ENCODE data around the gene POP4. TPM values are rescaled to one million over a fixed set of nuclear protein-coding genes. Genes with fewer than 3 reads are reported as not detected.

The POP4 gene
- total and polyA plus RNA-seq, 2 of the 4 experiments (the other 2 are of a cell fraction): 65.1 to 87.2 TPM

DNA sequence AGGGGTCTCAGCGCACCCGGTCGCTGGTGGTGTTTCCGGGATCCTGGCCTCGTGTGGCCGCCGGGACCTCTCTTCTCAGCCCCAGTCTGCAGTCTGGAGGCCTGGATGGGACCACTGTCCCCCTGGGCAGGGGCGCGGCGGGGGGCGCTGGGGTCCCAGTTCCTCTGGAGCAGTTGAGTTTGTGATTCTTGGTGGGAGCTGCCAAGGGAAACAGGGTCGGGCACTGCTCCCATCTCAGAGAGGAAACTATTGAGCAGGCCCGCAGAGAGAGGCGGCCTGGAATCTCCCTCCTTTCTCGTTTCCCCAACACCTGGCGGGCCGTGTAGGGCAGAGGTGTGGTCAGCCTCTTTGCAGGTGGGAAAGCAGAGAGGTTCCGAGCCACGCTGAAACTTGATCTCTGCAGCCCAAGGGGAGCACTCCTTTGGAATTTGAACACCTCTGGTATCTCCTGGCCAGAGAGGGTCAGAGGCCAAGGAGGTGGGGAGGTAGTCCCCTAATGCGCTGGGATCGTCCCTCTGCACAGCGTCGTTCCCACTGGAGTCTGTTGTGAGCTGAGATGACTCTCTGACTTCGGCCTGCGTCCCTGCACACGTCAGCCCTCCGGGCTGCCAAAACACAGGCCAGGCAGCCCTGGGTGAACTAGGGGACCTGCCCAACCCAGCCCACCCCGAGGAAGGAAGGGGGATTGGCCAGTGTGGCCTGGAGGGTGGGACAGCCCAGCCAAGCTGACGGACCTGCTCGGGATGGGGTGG is 59.9 kb downstream of the POP4 start:
- Histone ChIP-seq H4K8ac (ENCODE audit: low read depth in 2 of 2, low read length in 2 of 2) (peak overlapping the region in 1 of 2 experiments; percentile 69; a peak in 1 of 4 replicates), H2BK20ac (ENCODE audit: low read depth, low read length) (no peak overlapping the region; the same call in 1 of the 2 replicates), H2BK5ac (ENCODE audit: low read depth, low read length, poor library complexity, severe bottlenecking) (peak overlapping the region; percentile 54), H3K36me3 (ENCODE audit: control insufficient read depth, insufficient read depth, low read length) (no peaks in the 10 kb centered on the region), H4K5ac (ENCODE audit: low read depth, low read length) (peak overlapping the region; percentile 65), H3K4me2 (ENCODE audit: low read depth, low read length) (peak overlapping the region; percentile 95), H3K4me3 (ENCODE audit: insufficient read depth, low read depth, low read length) (peak overlapping the region; percentile 90), H2BK120ac (ENCODE audit: low read depth, low read length) (peak overlapping the region; percentile 66), H2AK9ac (replicated peaks; ENCODE audit: low read depth, low read length, poor library complexity) (peak overlapping the region; percentile 95), H3K9ac (ENCODE audit: low read depth, low read length) (peak overlapping the region; percentile 66), H3K4me1 (ENCODE audit: control insufficient read depth, insufficient read depth, low read length) (peaks cover 25% of the 10 kb centered on the region), H3K79me1 (ENCODE audit: low read depth in 1 of 2, low read length in 2 of 2) (peaks cover 11 to 54% of the 10 kb centered on the region in 2 experiments; a peak in 3 of 4 replicates), H2AFZ (replicated peaks; ENCODE audit: low read length, poor library complexity) (peak overlapping the region; percentile 96), H3K27me3 (ENCODE audit: control insufficient read depth, insufficient read depth, low read length) (no peaks in the 10 kb centered on the region), H3K27ac (ENCODE audit: insufficient read depth, low read length) (peak overlapping the region; percentile 84), H3K18ac (ENCODE audit: low read depth, low read length) (peak overlapping the region; percentile 63), H3K14ac (replicated peaks; ENCODE audit: low read depth, low read length) (peak overlapping the region; percentile 82), H4K20me1 (ENCODE audit: insufficient read depth, low read length) (peaks cover 22% of the 10 kb centered on the region), H4K91ac (ENCODE audit: insufficient read depth, low read depth, low read length) (peak overlapping the region; percentile 55), H3K9me3 (ENCODE audit: control insufficient read depth, insufficient read depth, low read length) (no peaks in the 10 kb centered on the region), H3K9me1 (ENCODE audit: insufficient read depth, low read length) (peaks cover 12% of the 10 kb centered on the region), H2AK5ac (ENCODE audit: low read depth, low read length) (peak overlapping the region; percentile 22; the same call in 1 of the 2 replicates), H3K23ac (ENCODE audit: low read depth, low read length) (peak overlapping the region; percentile 84), H3K56ac (ENCODE audit: extremely low read depth, insufficient read depth, low read length) (no peak overlapping the region; the same call in 1 of the 2 replicates), H2BK15ac (ENCODE audit: low read depth, low read length) (no peak overlapping the region), H3K4ac (ENCODE audit: low read depth, low read length) (peak overlapping the region; percentile 84)
- peak; percentile 66 for DNase-seq
- ATAC-seq (ENCODE audit: low read depth): peak; percentile 21
- in situ Hi-C loops (cut with MboI; ENCODE audit: low sequenced_read_pairs) (no loop called here), intact Hi-C loops (cut with micrococcal nuclease) (loop anchor here (2.0 kb wide), 1 partner anchor 21 kb away; no protein-coding TSS in a partner anchor), dilution Hi-C loops (cut with HindIII; ENCODE audit: low sequenced_read_pairs, unreplicated experiment) (no loop called here)
- WGBS, 2 experiments (ENCODE audit: extremely low coverage in 2 of 2, insufficient read length in 1 of 2): 0% methylated on average over 10 of the region's 30 CpGs; no CpG with 5 or more reads in 1 of the 2 experiments
- CTCF ChIA-PET: interaction anchor here (0.7 to 1.3 kb wide), 4 partner anchors 23 to 60 kb away, joined by 3 read pairs; partner anchors contain the start of gene POP4
- BruUV-seq (replicated peaks): no TSS peak
- POLR2A ChIA-PET (ENCODE audit: unreplicated experiment): interaction anchor here (0.6 kb wide), 1 partner anchor 48 kb away, joined by 3 read pairs; no protein-coding TSS in a partner anchor
- TF ChIP-seq MAFK (IDR thresholded peaks at IDR 0.05; ENCODE audit: low read depth, low read length) (no peak), MAZ (IDR thresholded peaks at IDR 0.05; ENCODE audit: borderline replicate concordance, low read depth, low read length) (no peak), MXI1 (IDR thresholded peaks at IDR 0.05; ENCODE audit: borderline replicate concordance, low read depth, low read length) (peak; percentile 25; the same call in 1 of the 2 replicates), BHLHE40 (IDR thresholded peaks at IDR 0.05; ENCODE audit: low read depth, low read length) (no peak), POLR2A (IDR thresholded peaks at IDR 0.05; ENCODE audit: low read depth, low read length) (peak; percentile 32; the same call in 1 of the 2 replicates), USF2 (IDR thresholded peaks at IDR 0.05; ENCODE audit: low read depth, low read length) (no peak), SMC3 (IDR thresholded peaks at IDR 0.05; ENCODE audit: low read depth, low read length) (no peak), RCOR1 (IDR thresholded peaks at IDR 0.05; ENCODE audit: insufficient replicate concordance, low read length) (no peak), FOS (IDR thresholded peaks at IDR 0.05; ENCODE audit: low read depth, low read length) (no peak), RAD21 (IDR thresholded peaks at IDR 0.05; ENCODE audit: low read length) (no peak), CTCF (conservative IDR thresholded peaks at IDR 0.05; ENCODE audit: low read depth, low read length) (no peak), ELK1 (IDR thresholded peaks at IDR 0.05; ENCODE audit: borderline replicate concordance, low read depth, low read length) (no peak)
